NCI-H524 treated with DMSO at 0.1 percent for 48 hours (cell line): ENCODE measurements around the gene CTPS1.

Experiments
- DNase-seq: peaks from one replicate; lab custom pipeline; 2025; lab: John Stamatoyannopoulos, UW

The CTPS1 gene

GRCh38 chr1:40998668-40999067 is 19.2 kb downstream of the CTPS1 start:
- no peak for DNase-seq

- no peak for DNase-seq
Measured at GRCh38 chr1:41003127-41003639, 23.7 kb downstream of the CTPS1 start.

GRCh38 chr1:41003640-41004220 is 24.2 kb downstream of the CTPS1 start:
- peak; percentile 72 for DNase-seq

GRCh38 chr1:41005876-41006275 is 26.4 kb downstream of the CTPS1 start:
- DNase-seq: no peak

GRCh38 chr1:41006942-41007865 is 27.7 kb downstream of the CTPS1 start:
- DNase-seq: no peak

GRCh38 chr1:41009466-41009865 is 30.0 kb downstream of the CTPS1 start:
- no peak for DNase-seq

- DNase-seq: no peak
Measured at GRCh38 chr1:41010345-41010744, 30.8 kb downstream of the CTPS1 start.

- no peak for DNase-seq
Measured at GRCh38 chr1:41013024-41013423, 33.5 kb downstream of the CTPS1 start.

GRCh38 chr1:41013796-41014195 is 34.3 kb downstream of the CTPS1 start:
- DNase-seq: no peak

- DNase-seq: no peak
Measured at GRCh38 chr1:41014871-41015270, 35.4 kb downstream of the CTPS1 start.

GRCh38 chr1:41015281-41015896 is 35.9 kb downstream of the CTPS1 start:
- no peak for DNase-seq

- no peak for DNase-seq
Measured at GRCh38 chr1:41015897-41016470, 36.5 kb downstream of the CTPS1 start.

- no peak for DNase-seq
Measured at GRCh38 chr1:41017141-41018017, 37.9 kb downstream of the CTPS1 start.

- no peak for DNase-seq
Measured at GRCh38 chr1:41018018-41018410, 38.5 kb downstream of the CTPS1 start.

GRCh38 chr1:41019353-41019745 is 39.9 kb downstream of the CTPS1 start:
- DNase-seq: no peak

GRCh38 chr1:41020109-41020576 is 40.6 kb downstream of the CTPS1 start:
- DNase-seq: no peak

- no peak for DNase-seq
Measured at GRCh38 chr1:41020654-41021053, 41.2 kb downstream of the CTPS1 start.

- DNase-seq: no peak
Measured at GRCh38 chr1:41021526-41022308, 42.2 kb downstream of the CTPS1 start, which contains the start of gene SLFNL1. TSS of gene SLFNL1 (minus strand) at chr1:41021725. CDS start at chr1:41020660, 1,065 bp downstream.

- no peak for DNase-seq
Measured at GRCh38 chr1:41022424-41022823, 42.9 kb downstream of the CTPS1 start.

GRCh38 chr1:41023279-41023990 is 43.9 kb downstream of the CTPS1 start:
- no peak for DNase-seq
